HG03159 (cell line): ENCODE measurements around the gene EWSR1.

Experiments used
- ATAC-seq: cut with Tn5 transposase; IDR thresholded peaks from one replicate; pipeline ENCODE4 v1.9.1; 2021; ENCODE audit warnings: mild to moderate bottlenecking, moderate library complexity; ENCODE audit not compliant: unreplicated experiment

EWSR1 gene

DNA sequence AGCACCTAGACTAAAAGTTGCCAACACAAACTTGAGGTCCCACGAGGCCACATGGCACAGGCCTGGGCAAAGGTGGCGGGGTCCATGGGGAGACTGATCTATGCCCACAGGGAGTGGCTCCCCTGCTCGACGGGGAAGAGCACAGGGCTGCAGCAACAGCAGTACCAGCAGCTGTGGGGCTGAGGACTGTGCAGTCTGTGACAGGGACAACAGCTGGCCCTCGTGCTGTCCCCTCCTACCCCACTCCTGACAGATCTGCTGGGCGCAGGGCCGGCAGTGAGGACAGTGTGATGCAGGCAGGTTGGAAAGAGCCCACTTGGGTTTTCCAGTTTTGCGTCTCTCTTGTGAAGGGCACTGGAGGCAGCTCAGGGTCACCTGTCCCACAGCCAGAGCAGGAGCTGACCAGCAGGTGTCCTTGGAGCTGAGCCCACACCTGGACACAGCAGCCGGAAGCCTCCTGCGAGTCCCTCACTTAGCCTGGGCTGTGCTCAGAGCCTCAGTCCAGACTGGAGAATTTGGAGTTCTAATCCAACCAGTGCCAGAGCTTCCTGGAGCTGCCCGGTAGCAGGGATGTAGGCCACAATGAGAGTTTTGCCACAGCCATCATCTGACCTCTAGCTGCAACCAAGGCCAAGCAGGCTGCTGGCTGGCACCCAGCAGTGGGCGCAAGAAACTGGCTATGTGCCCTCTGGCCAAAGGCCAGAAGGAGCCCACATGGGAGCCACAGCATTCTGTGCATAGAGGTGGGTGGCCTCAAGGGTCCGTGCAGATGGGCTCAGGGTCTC is 34.8 kb downstream of the EWSR1 start:
- ATAC-seq: no peak

DNA sequence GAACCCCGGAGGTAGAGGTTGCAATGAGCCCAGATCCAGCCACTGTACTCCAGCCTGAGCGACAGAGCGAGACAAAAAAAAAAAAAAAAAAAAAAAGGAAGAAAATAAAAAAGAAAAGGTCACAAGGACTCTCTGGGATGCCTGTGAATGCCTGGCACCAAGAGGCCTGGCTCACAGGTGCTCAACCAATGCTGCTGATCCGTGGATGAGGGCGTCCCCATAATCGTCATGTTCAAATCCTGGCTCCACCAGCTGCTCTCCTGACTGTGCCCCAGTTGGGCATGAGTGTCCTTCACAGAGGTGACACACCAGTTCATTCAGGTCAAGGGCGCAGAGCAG is 37.7 kb downstream of the EWSR1 start:
- no peak for ATAC-seq

GRCh38 chr22:29306175-29306834 is 38.2 kb downstream of the EWSR1 start, which contains the start of gene GAS2L1:
GAS2L1 (plus strand) TSS chr22:29306650; CDS start chr22:29308106, 1,456 bp downstream.
- ATAC-seq: no peak

GRCh38 chr22:29306835-29307595 is 38.9 kb downstream of the EWSR1 start:
- ATAC-seq: no peak

DNA sequence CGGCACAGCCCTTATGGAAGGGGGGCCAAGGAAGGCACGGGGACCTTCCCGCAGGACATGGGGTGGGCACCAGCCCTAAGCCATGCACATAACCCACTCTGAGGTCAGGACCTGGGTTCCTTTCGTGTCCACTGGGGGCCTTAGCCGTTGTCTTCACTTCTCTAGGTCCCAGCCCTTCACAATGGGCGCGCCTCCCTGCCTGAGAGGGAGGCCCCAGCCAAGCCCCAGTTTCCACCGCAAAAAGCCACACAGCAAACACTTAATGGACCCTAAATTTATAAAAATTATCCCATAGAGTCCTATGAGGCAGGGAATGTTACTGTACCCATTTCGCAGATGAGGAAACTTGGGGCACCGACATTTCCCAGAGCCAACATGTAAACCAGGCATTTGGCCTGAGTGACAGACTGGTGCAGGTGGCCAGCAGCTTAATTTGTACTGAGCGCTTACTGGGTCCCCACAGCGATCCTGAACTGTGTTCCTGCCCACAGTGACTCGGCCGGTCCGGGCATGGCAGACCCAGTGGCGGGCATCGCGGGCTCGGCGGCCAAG is 39.6 kb downstream of the EWSR1 start:
- ATAC-seq: no peak

- no peak for ATAC-seq
Measured at GRCh38 chr22:29308148-29308790, 40.2 kb downstream of the EWSR1 start.

DNA sequence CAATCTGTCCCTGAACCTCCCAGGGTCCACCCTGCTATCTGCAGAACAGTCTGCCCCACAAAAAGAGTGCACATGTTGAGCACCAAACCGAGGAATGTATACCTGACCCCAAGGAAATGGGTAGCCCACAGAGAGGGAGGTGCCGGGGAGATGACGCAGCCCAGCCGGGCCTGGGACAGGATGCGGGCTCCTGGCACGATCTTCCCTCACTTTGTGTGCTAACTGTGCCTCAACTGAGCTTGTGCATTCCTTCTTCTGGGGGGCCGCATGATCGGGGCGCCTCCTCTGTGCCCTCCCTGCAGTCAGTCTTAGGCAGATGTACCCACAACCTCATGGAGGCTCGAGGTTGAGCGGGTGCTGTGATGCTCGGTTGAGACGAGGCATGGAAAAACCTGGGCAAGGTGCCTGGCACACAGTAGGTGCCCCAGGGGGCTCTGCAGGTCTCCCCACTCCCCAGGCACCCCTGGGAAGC is 40.8 kb downstream of the EWSR1 start:
- no peak for ATAC-seq

DNA sequence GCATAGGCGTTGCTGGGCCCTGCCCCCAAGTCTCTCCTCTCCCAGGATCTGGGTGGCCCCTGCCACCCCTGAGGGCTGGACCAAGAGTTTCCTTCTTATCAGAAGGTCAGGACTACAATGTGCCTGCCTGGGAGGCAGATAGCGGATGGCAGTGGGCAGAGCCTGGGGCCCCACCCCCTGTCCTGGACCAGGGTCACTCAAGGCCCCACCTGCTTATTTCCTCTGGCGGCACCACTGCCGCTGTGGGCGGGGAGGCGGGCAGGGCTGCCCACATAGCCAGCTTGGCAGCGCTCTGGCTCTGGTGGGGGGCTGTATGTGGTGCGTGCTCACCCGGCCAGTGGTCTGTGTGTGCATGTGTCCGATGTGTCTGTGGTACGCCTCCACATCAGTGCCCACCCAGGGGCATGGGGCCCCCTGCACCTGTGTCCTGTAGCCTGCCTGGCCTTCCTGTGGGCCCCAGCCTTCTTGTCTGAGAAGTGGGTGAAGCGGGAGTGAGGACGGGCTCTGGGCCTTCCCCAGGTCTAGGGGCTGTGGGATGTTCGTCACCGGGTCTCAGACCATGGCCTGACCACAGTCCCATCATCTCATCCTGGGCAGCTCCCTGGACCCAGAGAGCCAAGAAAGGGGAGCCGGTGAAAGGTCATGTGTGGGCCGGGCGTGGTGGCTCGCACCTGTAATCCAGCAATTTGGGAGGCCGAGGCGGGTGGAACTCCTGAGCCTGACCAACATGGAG is 41.4 kb downstream of the EWSR1 start:
- no peak for ATAC-seq

DNA sequence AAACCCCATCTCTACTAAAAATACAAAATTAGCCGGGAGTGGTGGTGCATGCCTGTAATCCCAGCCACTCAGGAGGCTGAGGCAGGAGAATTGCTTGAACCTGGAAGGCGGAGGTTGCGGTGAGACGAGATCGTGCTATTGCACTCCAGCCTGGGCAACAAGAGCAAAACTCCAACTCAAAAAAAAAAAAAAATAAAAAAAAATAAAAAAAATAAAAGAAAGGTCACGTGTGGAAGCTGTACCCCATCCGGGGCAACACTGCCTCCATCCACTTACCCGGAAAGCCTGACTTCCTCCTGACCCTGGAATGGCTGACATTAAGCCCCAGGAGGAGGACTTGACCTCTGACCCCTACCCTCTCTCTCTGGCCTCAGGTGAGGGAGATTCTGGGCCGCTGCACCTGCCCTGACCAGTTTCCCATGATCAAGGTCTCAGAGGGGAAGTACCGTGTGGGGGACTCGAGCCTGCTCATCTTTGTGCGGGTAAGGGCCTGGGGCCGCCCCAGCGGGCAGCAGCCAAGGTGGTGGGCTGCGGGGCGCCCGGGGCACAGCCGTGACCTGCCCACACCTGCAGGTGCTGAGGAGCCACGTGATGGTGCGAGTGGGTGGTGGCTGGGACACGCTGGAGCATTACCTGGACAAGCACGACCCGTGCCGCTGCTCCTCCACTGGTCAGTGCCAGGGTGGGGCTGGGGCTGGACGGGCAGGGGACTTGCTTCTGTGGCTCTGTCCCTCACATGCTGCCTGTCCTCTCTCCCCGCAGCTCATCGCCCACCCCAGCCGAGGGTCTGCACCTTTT is 42.2 kb downstream of the EWSR1 start:
- ATAC-seq: no peak

DNA sequence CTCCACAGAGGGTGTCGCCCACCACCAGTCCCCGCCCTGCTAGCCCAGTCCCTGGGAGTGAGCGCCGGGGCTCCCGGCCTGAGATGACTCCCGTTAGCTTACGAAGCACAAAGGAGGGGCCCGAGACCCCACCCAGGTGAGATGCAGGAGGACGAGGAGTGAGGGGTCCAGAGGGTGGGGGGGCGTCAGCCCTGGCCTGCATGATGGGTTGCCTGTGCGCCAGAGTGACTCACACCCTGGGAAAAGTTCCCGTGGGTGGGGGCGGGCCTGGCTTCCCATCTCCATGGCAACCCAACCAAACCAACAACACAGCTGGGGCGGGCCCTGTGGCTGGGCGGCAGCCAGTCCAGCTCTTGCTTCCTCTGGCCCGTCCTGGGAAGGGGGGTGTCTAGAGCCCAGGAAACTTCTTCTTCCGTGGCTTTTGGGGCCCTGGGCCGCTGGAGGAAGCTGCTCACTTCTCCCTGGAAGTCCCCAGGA is 42.8 kb downstream of the EWSR1 start:
- ATAC-seq: no peak

DNA sequence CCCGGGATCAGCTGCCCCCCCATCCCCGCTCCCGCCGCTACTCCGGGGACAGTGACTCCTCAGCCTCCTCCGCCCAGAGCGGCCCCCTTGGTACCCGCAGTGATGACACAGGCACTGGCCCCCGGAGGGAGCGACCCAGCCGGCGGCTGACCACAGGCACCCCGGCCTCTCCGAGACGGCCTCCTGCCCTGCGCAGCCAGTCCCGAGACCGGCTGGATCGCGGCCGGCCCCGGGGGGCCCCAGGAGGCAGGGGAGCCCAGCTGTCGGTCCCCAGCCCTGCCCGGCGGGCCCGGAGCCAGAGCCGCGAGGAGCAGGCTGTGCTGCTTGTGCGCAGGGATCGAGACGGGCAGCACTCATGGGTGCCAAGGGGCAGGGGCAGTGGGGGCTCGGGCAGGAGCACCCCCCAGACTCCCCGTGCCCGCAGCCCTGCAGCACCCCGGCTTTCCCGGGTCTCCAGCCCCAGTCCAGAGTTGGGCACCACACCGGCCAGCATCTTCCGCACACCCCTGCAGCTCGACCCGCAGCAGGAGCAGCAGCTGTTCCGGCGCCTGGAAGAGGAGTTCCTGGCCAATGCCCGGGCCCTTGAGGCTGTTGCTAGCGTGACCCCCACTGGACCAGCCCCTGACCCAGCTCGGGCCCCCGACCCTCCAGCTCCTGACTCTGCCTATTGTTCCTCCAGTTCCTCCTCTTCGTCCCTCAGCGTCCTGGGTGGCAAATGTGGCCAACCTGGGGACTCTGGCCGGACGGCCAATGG is 43.6 kb downstream of the EWSR1 start:
- ATAC-seq: no peak

DNA sequence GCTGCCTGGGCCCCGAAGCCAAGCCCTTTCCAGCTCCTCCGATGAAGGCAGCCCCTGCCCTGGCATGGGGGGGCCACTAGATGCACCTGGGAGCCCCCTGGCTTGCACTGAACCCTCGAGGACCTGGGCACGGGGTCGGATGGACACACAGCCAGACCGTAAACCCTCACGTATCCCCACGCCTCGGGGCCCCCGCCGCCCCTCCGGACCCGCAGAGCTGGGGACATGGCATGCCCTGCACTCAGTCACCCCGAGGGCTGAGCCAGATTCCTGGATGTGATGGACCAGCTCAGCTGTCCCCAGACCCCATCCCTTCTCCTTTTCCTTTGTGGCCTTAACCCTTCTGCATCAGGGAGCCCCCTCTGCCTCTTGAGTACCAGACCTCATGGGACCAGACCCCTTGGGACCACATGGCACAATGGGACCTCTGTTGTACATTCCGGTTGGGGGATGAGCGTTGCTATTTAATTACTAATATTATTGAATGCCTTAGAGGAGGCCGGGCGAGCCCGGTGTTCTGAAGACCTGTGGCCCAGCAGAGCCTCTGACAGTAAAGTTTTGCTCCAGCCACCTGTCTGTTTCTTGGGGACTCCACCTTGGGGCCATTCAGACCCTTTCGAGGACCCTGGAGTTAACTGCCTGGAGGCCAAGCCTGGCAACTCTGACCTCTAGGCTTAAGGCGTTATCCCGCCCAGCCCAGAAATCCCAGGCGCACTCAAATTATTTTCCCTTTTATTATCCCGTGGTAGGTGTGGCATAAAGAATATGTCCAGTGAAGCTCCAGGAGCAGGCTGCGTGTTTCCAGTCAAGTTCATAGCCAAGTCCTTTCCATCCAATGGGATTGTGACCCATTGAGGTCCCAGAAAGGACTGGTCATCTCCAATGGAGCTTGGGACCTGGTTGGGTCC is 44.4 kb downstream of the EWSR1 start:
- ATAC-seq: no peak

DNA sequence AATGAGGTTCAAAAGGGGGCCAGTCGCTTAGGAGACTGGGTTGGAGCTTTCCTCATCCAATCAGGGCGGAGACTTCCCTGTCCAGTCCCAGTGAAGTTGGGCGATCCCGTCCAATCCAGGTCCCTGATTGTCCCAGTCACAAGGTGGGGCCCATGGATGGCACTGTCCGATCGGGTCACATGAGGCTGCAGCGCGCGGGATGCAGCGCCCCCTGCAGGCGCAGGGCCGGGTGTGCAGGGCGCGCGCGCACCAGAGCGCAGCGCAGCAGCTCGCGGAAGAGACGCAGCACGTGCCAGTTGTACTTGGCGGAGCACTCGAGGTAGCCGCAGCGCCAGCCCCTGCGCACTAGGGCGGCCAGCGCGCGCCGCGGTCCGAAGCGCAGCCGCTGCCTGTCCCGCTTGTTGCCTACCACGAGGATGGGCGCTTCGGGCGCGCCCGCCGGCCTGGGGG is 45.1 kb downstream of the EWSR1 start:
- ATAC-seq: no peak

GRCh38 chr22:29313576-29314466 is 45.8 kb downstream of the EWSR1 start:
- no peak for ATAC-seq

- ATAC-seq: no peak
Measured at GRCh38 chr22:29314537-29315285, 46.6 kb downstream of the EWSR1 start.
